ENCODE results near the gene TLCD5.

DNA sequence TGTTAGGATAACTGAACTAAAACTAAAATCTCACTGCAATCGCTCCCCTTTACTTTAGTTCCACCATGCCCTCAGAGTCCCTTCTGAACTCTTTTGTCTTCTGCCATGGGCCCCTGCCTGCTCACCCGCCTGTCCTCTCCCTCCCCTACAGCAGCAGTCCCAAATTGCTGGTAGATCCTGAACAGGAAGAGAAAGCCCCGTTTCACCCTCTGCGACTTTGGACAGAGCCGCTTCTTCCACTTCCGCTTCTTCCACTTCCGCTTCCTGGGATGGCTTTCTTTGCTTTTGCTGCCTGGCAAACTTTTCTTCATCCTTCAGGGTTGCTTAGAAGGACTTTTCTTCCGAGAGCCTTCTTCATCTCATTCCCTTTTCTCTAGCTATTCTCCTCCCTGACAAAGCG, 35.7 kb upstream of the TLCD5 start:
- TF ChIP-seq, protein P1, sequence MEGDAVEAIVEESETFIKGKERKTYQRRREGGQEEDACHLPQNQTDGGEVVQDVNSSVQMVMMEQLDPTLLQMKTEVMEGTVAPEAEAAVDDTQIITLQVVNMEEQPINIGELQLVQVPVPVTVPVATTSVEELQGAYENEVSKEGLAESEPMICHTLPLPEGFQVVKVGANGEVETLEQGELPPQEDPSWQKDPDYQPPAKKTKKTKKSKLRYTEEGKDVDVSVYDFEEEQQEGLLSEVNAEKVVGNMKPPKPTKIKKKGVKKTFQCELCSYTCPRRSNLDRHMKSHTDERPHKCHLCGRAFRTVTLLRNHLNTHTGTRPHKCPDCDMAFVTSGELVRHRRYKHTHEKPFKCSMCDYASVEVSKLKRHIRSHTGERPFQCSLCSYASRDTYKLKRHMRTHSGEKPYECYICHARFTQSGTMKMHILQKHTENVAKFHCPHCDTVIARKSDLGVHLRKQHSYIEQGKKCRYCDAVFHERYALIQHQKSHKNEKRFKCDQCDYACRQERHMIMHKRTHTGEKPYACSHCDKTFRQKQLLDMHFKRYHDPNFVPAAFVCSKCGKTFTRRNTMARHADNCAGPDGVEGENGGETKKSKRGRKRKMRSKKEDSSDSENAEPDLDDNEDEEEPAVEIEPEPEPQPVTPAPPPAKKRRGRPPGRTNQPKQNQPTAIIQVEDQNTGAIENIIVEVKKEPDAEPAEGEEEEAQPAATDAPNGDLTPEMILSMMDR (IDR thresholded peaks at IDR 0.05), result no peak
- no peak for TF ChIP-seq POLR2A (IDR thresholded peaks at IDR 0.05)
